ENCODE results near the gene ERAS. TPM values are rescaled to one million over a fixed set of nuclear protein-coding genes. Genes with fewer than 3 reads are reported as not detected.

Gene ERAS
- polyA plus RNA-seq, 2 of the 4 experiments (the other 2 are of a cell fraction) = 0.06 TPM; not detected in 1

DNA sequence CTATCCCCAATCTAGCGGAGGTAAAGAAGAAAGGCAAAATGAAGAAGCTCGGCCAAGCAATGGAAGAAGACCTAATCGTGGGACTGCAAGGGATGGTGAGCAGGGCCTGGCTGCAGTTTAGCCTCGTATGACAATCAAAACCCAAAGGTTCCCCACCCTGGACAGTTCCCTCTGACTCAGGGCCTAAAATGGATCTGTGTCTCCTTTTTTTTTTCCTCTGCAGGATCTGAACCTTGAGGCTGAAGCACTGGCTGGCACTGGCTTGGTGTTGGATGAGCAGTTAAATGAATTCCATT is 23.5 kb upstream of the ERAS start:
- TF ChIP-seq MYC (IDR thresholded peaks at IDR 0.05; ENCODE audit: borderline replicate concordance, low read length) (no peak), BHLHE40 (IDR thresholded peaks at IDR 0.05; ENCODE audit: low read depth, low read length) (no peak), MAFK (IDR thresholded peaks at IDR 0.05; ENCODE audit: partially characterized antibody) (no peak), E2F6 (IDR thresholded peaks at IDR 0.05; ENCODE audit: borderline replicate concordance, low read depth) (no peak), NPAS2 (CRISPR knock-in tag; IDR thresholded peaks at IDR 0.05; ENCODE audit: borderline replicate concordance) (no peak), ZFP36 (IDR thresholded peaks at IDR 0.05; ENCODE audit: borderline replicate concordance, partially characterized antibody) (no peak), ZC3H11A (IDR thresholded peaks at IDR 0.05) (no peak)
- ChIA-PET CTCF (no interaction called here), POLR2A (no interaction called here)
- H3K4me2 ChIP-seq = peak overlapping the region; percentile 90
- H3K9me3 ChIP-seq = no peaks in the 10 kb centered on the region
- DNase-seq (ENCODE audit: low read depth in 1 of 2, low spot score in 1 of 2) (no peak), FAIRE-seq (no peak), ATAC-seq (no peak)
- 28% methylated on average over 4 of the region's 4 CpGs for WGBS (ENCODE audit: missing lambda C conversion rate)
- peaks cover 11% of the 10 kb centered on the region for H3K4me1 ChIP-seq
- peak overlapping the region; percentile 84 to 94 for H3K27ac ChIP-seq
- peak overlapping the region; percentile 54 for H3K4me3 ChIP-seq

DNA sequence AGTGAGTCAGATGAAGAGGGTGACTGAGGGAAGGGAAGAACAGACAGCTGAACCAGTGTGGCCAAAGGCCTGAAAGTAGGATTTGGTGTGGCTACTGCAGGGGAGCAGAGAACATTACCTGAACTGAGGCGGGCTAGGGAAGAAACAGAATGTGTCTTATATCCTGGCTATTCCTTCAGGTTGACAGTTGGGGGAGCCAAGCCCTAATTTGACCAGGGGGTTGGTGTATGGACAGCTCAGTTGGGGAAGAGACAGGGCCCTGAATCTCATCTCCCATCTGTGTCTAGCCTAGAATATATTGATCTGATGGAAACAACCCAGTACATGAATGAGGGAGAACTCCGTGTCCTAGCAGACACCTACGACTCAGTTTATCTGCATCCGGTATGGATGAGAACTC is 20.2 kb upstream of the ERAS start:
- CTCF ChIA-PET = interaction anchor here (0.5 to 1.6 kb wide), 5 partner anchors 11 to 1033 kb away, joined by 3 to 4 read pairs (median 3); no protein-coding TSS in a partner anchor
- DNase-seq (ENCODE audit: low read depth in 1 of 2, low spot score in 1 of 2) (peak in 1 of 2 experiments; percentile 21), FAIRE-seq (no peak)

GRCh38 chrX:48813644-48814043 is 12.7 kb upstream of the ERAS start:
- Histone ChIP-seq H3K4me3 (no peak overlapping the region), H3K4me1 (no peaks in the 10 kb centered on the region), H3K9me3 (no peaks in the 10 kb centered on the region), H3K4me2 (no peak overlapping the region), H3K27ac (no peak overlapping the region)
- DNase-seq (ENCODE audit: low read depth in 1 of 2, low spot score in 1 of 2) = no peak
- CTCF ChIA-PET = no interaction called here
- 98% methylated on average over 6 of the region's 8 CpGs for WGBS (ENCODE audit: missing lambda C conversion rate)
- ATAC-seq = no peak
- POLR2A ChIA-PET = no interaction called here
- FAIRE-seq = no peak
- TF ChIP-seq SREBF2 (IDR thresholded peaks at IDR 0.05) (no peak), POLR2A (IDR thresholded peaks at IDR 0.05; ENCODE audit: low read length) (no peak), MAFK (IDR thresholded peaks at IDR 0.05; ENCODE audit: partially characterized antibody) (no peak), TFCP2L1 (CRISPR knock-in tag; IDR thresholded peaks at IDR 0.05) (no peak), POLR2AphosphoS2 (conservative IDR thresholded peaks at IDR 0.05; ENCODE audit: low read length) (no peak), PHF8 (IDR thresholded peaks at IDR 0.05; ENCODE audit: borderline replicate concordance, low read depth) (no peak), CTCF (IDR thresholded peaks at IDR 0.05) (no peak), HES2 (IDR thresholded peaks at IDR 0.05) (no peak)
- TF ChIP-seq, protein P1, sequence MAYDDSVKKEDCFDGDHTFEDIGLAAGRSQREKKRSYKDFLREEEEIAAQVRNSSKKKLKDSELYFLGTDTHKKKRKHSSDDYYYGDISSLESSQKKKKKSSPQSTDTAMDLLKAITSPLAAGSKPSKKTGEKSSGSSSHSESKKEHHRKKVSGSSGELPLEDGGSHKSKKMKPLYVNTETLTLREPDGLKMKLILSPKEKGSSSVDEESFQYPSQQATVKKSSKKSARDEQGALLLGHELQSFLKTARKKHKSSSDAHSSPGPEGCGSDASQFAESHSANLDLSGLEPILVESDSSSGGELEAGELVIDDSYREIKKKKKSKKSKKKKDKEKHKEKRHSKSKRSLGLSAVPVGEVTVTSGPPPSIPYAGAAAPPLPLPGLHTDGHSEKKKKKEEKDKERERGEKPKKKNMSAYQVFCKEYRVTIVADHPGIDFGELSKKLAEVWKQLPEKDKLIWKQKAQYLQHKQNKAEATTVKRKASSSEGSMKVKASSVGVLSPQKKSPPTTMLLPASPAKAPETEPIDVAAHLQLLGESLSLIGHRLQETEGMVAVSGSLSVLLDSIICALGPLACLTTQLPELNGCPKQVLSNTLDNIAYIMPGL (CRISPR knock-in tag; IDR thresholded peaks at IDR 0.05; ENCODE audit: borderline replicate concordance) = no peak

More for the DNA sequence above, 20.2 kb upstream of the ERAS start:
- WGBS (ENCODE audit: missing lambda C conversion rate) = 91% methylated on average over 4 of the region's 4 CpGs
- H3K9me3 ChIP-seq = no peaks in the 10 kb centered on the region
- no peak overlapping the region for H3K4me3 ChIP-seq
- H3K4me2 ChIP-seq = no peak overlapping the region
- POLR2A ChIA-PET = interaction anchor here (1.0 kb wide), 1 partner anchor 106 kb away, joined by 3 read pairs; the partner anchor contains the start of gene SLC35A2
- no peak overlapping the region for H3K27ac ChIP-seq
- no peak for ATAC-seq
- no peak for TF ChIP-seq NPAS2 (CRISPR knock-in tag; IDR thresholded peaks at IDR 0.05; ENCODE audit: borderline replicate concordance)
- no peak for TF ChIP-seq RFX5 (IDR thresholded peaks at IDR 0.05)
- no peak for TF ChIP-seq FOSL2 (IDR thresholded peaks at IDR 0.05)
- TF ChIP-seq FOSL2 (CRISPR knock-in tag; IDR thresholded peaks at IDR 0.05) = no peak
- TF ChIP-seq, protein P2, sequence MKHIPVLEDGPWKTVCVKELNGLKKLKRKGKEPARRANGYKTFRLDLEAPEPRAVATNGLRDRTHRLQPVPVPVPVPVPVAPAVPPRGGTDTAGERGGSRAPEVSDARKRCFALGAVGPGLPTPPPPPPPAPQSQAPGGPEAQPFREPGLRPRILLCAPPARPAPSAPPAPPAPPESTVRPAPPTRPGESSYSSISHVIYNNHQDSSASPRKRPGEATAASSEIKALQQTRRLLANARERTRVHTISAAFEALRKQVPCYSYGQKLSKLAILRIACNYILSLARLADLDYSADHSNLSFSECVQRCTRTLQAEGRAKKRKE (CRISPR knock-in tag; IDR thresholded peaks at IDR 0.05; ENCODE audit: low read depth) = no peak
- no peak for TF ChIP-seq POLR2AphosphoS2 (conservative IDR thresholded peaks at IDR 0.05; ENCODE audit: low read length)
- peak; percentile 23; the same call in 1 of the 3 replicates for TF ChIP-seq CTCF (IDR thresholded peaks at IDR 0.05)
- peak; percentile 29 to 37; a peak in 3 of 5 replicates for TF ChIP-seq RAD21 (conservative IDR thresholded peaks at IDR 0.05 in 1 of 2, IDR thresholded peaks at IDR 0.05 in 1 of 2)
- TF ChIP-seq, protein P3, sequence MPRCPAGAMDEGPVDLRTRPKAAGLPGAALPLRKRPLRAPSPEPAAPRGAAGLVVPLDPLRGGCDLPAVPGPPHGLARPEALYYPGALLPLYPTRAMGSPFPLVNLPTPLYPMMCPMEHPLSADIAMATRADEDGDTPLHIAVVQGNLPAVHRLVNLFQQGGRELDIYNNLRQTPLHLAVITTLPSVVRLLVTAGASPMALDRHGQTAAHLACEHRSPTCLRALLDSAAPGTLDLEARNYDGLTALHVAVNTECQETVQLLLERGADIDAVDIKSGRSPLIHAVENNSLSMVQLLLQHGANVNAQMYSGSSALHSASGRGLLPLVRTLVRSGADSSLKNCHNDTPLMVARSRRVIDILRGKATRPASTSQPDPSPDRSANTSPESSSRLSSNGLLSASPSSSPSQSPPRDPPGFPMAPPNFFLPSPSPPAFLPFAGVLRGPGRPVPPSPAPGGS (IDR thresholded peaks at IDR 0.05) = no peak
- TF ChIP-seq MAFK (IDR thresholded peaks at IDR 0.05; ENCODE audit: partially characterized antibody) = no peak
- TF ChIP-seq, protein P4, sequence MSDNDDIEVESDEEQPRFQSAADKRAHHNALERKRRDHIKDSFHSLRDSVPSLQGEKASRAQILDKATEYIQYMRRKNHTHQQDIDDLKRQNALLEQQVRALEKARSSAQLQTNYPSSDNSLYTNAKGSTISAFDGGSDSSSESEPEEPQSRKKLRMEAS (IDR thresholded peaks at IDR 0.05) = no peak
- TF ChIP-seq ZC3H11A (IDR thresholded peaks at IDR 0.05) = no peak
- H3K4me1 ChIP-seq = peaks cover 5% of the 10 kb centered on the region; the same call in 1 of the 3 replicates
